Posterior cingulate gyrus (tissue), 11 donors: ENCODE data around the gene SPTAN1.
A peak's percentile ranks its signal among the peaks of the same experiment; 100 is the strongest.
"Not testable (repeated sequence)": the region's sequence is repeated elsewhere in the genome, so short reads cannot be mapped to it uniquely, and the experiment has no call there.

Experiments
- DNase-seq, 10 donors: peaks; one replicate each; pipeline versions ENCODE4 v3.0.0 to v3.0.0-alpha.2; 2020 to 2021; ENCODE audit warnings: mixed read lengths in 3 of 10
- intact Hi-C: fragments of 100-400 bp; cut with DNase I; formaldehyde crosslinking; loops from one replicate; pipeline ENCODE4 v1.15.1; 2023

The SPTAN1 gene

DNA sequence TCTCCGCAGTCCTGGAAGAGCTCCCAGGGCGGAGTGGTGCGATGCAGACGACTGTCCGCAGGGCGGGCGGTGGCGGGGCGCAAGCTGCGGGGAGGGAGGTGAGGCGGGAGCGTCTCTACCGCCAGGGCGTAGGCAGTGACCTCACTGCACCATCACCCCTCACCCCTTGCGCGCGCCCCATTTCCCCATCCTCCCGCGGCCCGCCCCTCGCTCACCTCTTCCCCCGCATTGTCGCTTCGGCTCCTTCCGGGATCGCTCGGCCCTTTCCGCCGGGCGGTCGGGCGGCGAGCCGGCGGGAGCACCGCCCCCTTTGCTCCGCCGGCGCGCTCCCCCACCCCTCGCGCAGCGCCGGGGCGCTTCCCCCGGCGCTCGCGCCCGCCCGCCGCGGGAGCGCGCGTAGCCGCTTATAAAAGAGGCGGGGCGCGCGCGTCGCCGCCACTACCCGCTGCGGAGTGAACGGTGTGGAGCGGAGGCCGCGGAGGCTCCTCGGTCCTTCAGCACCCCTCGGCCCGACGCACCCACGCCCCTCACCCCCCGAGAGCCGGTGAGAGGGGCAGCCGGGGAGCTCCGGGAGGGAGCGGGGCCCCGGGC is at the start of gene SPTAN1:
SPTAN1 (plus strand) TSS at position 435 of the 591 bp plus-strand sequence. CDS start 14,154 bp downstream, outside the sequence.
- intact Hi-C loops = loop anchor here (5.0 kb wide), 1 partner anchor 50 kb away; the partner anchor contains the start of gene GLE1

DNA sequence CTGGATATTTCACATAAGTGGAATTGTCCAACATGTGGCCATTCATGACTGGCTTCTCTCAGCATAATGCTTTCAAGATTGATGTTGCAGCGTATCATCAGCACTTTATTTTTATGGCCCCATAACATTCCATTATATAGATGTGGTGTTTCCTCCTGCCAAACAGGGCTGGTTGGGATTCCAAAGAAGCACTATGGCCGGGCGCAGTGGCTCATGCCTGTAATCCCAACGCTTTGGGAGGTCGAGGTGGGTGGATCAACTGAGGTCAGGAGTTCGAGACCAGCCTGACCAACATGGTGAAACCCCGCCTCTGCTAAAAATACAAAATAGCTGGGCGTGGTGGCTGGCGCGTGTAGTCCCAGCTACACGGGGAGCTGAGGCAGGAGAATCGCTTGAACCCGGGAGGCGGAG is 49.0 kb upstream of the SPTAN1 start:
- not testable (repeated sequence) for DNase-seq
- intact Hi-C loops = loop anchor here (5.0 kb wide), 1 partner anchor 49 kb away; the partner anchor contains the start of gene SPTAN1

More for the DNA sequence above, at the start of gene SPTAN1:
- DNase-seq = peak; percentile 85 to 99 (median 90)

- intact Hi-C loops = loop anchor here (5.0 kb wide), 1 partner anchor 48 kb away; the partner anchor contains the start of gene SPTAN1
- DNase-seq = no peak
These were observed 48.5 kb upstream of the SPTAN1 start for GRCh38 chr9:128503870-128504269.

- intact Hi-C loops = loop anchor here (5.0 kb wide), 1 partner anchor 48 kb away; the partner anchor contains the start of gene SPTAN1
- DNase-seq = peak; percentile 93 to 99 (median 96)
These were observed 47.6 kb upstream of the SPTAN1 start, which contains the start of gene GLE1 for GRCh38 chr9:128504485-128505413. Gene GLE1 (plus strand): TSS chr9:128504719. CDS start chr9:128504806, 87 bp downstream.

- intact Hi-C loops = no loop called here
- no peak for DNase-seq
These were observed 47.0 kb upstream of the SPTAN1 start for GRCh38 chr9:128505414-128505765.

DNA sequence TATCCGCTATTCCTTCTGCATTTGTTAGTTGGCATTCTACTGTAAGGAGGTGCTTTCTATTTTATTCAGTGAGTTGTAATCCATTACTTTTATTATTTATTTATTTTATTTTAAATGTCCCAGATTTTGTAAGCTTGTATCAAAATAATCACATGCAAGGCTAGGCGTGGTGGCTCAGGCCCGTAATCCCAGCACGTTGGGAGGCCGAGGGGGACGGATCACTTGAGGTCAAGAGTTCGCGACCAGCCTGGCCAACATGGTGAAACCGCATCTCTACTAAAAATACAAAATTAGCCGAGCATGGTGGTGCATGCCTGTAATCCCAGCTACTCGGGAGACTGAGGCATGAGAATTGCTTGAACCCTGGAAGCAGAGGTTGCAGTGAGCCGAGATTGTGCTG is 46.5 kb upstream of the SPTAN1 start:
- DNase-seq, intact Hi-C loops: not testable (repeated sequence)

GRCh38 chr9:128512820-128513219 is 39.6 kb upstream of the SPTAN1 start:
- intact Hi-C loops = no loop called here
- no peak for DNase-seq

DNA sequence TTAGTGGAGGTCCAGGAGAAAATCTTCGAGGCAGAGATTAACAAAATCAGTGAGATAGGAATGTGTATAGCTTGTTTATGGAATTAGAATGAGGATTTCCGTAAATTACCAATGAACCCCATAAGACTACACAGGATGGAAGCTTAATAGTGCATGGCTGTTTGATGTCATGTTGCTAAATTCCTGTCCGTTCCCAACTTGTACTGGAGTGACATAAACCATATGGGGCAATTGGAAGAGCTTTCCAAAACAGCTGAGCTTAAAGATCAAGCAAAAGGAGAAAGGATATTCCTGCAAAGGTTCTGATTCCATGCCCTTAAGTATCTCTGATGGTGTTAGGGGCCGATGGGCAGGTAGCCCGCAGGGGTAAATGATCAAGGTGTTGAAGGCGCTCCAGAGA is 30.4 kb upstream of the SPTAN1 start:
- intact Hi-C loops = no loop called here
- DNase-seq = no peak

DNA sequence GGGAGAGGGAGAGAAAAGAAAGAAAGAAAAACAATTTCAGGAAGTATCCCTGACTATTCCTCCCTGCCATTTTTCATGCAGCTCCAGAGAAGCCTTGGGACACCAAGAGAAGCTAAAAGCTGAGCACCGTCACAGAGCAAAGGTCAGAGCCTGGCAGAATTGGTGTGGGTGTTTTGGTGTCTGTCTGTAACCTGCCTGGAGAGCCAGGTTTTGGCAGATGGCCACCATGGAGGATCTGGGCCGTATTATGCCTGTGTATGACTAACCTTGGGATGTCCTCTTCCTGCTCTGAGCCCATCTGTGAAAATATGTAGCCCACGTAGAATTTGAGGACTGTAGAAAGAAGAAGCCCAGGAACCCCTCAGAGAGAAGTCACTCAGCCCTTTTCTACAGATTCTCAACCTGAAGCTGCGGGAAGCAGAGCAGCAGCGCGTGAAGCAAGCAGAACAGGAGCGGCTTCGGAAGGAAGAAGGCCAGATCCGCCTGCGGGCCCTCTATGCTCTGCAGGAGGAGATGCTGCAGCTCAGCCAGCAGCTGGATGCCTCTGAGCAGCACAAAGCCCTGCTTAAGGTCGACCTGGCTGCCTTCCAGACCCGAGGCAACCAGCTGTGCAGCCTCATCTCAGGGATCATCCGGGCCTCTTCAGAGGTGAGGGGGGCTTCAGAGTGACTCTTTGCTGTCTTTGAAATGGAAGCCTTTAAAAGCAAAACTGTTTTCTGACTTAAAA is 29.0 kb upstream of the SPTAN1 start:
- peak in 9 of 10 donors; percentile 27 to 89 (median 46) for DNase-seq
- intact Hi-C loops = no loop called here

DNA sequence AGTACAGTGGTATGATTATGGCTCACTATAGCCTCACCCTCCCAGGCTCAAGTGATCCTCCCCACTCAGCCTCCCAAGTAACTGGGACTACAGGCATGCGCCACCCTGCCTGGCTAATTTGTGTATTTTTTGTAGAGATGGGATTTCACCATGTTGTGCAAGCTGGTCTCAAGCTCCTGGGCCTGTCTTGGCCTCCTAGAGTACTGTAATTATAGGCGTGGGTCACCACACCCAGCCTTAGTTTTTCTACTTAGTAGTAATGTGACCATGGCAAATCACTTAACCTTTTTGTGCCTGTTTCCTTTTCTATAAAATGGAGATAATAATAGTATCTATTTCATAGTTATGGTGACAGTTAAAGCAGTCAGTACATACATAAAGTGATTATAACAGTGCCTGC is 25.7 kb upstream of the SPTAN1 start:
- intact Hi-C loops = no loop called here
- DNase-seq = no peak

DNA sequence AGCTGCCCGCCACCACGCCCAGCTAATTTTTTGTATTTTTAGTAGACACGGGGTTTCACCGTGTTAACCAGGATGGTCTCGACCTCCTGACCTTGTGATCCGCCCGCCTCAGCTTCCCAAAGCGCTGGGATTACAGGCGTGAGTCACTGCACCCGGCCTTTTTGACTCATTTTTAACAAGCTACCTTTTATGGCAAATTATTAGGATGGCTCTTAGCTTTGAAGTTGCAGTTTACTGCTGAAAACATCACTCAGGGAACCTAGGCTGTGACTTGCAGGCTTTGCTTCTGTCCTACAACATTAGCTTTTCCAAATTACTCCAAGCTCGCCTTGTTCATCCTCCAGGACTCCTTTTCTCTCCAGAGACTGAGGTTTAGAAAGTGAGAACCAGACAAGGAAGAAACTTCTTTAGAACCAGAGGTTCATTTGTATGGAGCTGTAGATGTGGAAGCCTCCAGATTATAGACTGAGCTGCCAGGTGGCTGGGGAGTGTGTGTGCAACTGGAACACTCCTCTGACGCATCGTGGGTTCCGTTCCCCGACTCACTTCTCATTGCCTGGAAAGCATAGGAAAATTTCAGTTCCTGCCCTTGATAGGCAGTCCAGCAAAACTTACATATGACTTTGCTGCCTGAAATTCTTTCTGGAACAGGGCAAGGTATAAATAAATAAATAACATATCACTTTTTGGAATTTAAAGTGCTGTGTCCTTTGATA is 23.8 kb upstream of the SPTAN1 start:
- intact Hi-C loops = no loop called here
- peak in 1 of 10 donors; percentile 13 for DNase-seq

GRCh38 chr9:128529191-128529590 is 23.2 kb upstream of the SPTAN1 start:
- intact Hi-C loops = no loop called here
- DNase-seq = peak in 1 of 10 donors; percentile 21

GRCh38 chr9:128532581-128532980 is 19.8 kb upstream of the SPTAN1 start:
- intact Hi-C loops = no loop called here
- DNase-seq = peak in 1 of 10 donors; percentile 4

DNA sequence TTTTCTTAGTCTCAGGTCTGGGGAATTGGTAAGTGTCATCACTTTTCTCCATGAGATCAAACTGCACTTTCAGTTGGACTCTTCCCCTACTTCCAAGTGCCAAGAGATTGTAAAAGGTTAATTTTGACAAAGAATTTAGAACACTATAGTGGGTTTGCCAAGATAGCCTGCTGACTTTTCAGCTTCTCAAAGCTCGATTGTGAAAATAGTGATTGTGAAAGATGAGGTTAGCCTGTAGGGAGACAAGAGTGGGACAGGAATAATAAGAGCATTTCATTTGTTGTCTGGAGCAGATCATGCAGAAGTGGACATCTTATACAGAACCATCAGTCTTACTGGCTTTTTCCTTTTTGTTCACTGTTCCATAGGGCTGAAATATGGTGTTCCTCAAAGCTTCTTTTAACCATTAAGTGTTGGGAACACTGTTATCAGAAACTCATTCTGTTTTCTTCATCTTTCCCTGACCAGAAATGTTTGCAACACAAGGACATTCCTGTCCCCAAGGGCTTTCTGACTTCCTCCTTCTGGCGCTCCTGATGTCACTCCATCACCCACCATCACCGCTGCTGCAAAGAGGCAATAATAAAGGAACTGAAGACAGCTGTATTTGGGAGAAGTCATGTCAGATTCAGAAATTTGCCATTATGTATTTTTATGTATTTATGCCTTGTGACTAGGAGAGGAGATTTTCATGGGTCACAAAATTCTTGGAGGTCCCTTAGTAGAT is 11.6 kb upstream of the SPTAN1 start:
- no peak for DNase-seq
- intact Hi-C loops = no loop called here

- intact Hi-C loops = no loop called here
- no peak for DNase-seq
These were observed 5.9 kb upstream of the SPTAN1 start for GRCh38 chr9:128546504-128546903.

GRCh38 chr9:128548876-128549275 is 3.5 kb upstream of the SPTAN1 start:
- DNase-seq = peak in 1 of 10 donors; percentile 9
- intact Hi-C loops = no loop called here

DNA sequence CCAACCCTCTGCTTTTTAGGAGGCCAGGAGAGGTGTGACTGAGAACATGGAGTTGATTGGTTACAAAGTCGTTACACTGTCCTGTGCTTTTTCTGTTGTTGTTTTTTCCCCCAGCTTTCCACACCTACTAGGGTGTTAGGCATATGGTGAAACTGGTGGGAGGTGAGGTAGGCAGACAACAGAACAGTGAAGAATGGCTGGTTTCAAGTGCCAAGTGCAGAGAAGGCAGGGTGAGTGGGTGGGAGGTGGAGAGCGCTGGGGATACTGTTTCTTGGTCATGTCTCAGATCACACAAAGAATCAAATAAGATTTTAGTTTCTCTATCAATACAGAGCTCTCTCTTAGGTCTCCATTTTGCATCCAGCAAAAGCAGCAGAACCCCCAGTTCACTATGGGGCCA is 2.2 kb upstream of the SPTAN1 start:
- intact Hi-C loops = loop anchor here (5.0 kb wide), 1 partner anchor 48 kb away; the partner anchor contains the start of gene GLE1
- peak in 6 of 10 donors; percentile 29 to 87 (median 40) for DNase-seq

- intact Hi-C loops = loop anchor here (5.0 kb wide), 1 partner anchor 49 kb away; the partner anchor contains the start of gene GLE1
- peak; percentile 29 to 89 (median 54) for DNase-seq
These were observed 1.4 kb upstream of the SPTAN1 start for GRCh38 chr9:128550770-128551656.
